SK-N-SH treated with all-trans-retinoic acid at 6 μM for 48 hours (cell line): Measurements from ENCODE around the gene LMF1.

ENCODE experiments used
- ATAC-seq: fragments of 200-7000 bp; cut with Tn5 transposase; 3 replicates; pipeline ENCODE4 v1.9.1; 2020; ENCODE audit warnings: mild to moderate bottlenecking, moderate library complexity
- CSDC2 ChIP-seq: fragments of 250-450 bp; sonication (Bioruptor Pico); IDR thresholded peaks from 2 replicates; pipeline ENCODE4 v1.5.0; 2020; ENCODE audit warnings: mild to moderate bottlenecking, moderate library complexity
- CSRNP3 ChIP-seq: fragments of 250-450 bp; sonication (Bioruptor Pico); IDR thresholded peaks from 2 replicates; pipeline ENCODE4 v1.5.1; 2021; ENCODE audit warnings: mild to moderate bottlenecking, moderate library complexity
- ESRRG ChIP-seq: fragments of 250-450 bp; sonication (Bioruptor Pico); IDR thresholded peaks from 2 replicates; pipeline ENCODE4 v1.6.1; 2021; ENCODE audit warnings: mild to moderate bottlenecking
- GLIS3 ChIP-seq: fragments of 250-450 bp; sonication (Bioruptor Pico); IDR thresholded peaks from 2 replicates; pipeline ENCODE4 v1.5.0; 2020; ENCODE audit warnings: mild to moderate bottlenecking, moderate library complexity
- ISL1 ChIP-seq: fragments of 250-450 bp; sonication (Bioruptor Pico); IDR thresholded peaks from 2 replicates; pipeline ENCODE4 v2.1.2; 2022; ENCODE audit warnings: mild to moderate bottlenecking, moderate library complexity
- OSR1 ChIP-seq: fragments of 250-450 bp; sonication (Bioruptor Pico); IDR thresholded peaks from 2 replicates; pipeline ENCODE4 v1.8.0; 2022; ENCODE audit warnings: moderate library complexity, mild to moderate bottlenecking, inconsistent platforms
- PATZ1 ChIP-seq: fragments of 250-450 bp; sonication (Bioruptor Pico); IDR thresholded peaks from 2 replicates; pipeline ENCODE4 v1.8.0; 2020; ENCODE audit warnings: mild to moderate bottlenecking, moderate library complexity, borderline replicate concordance
- PPARA ChIP-seq: fragments of 250-450 bp; sonication (Bioruptor Pico); IDR thresholded peaks from 2 replicates; pipeline ENCODE4 v1.5.0; 2020; ENCODE audit warnings: mild to moderate bottlenecking, borderline replicate concordance
- RARB ChIP-seq: fragments of 250-450 bp; sonication (Bioruptor Pico); IDR thresholded peaks from 2 replicates; pipeline ENCODE4 v1.8.0; 2021; ENCODE audit warnings: mild to moderate bottlenecking, moderate library complexity
- SNAI2 ChIP-seq: fragments of 250-450 bp; sonication (Bioruptor Pico); IDR thresholded peaks from 2 replicates; pipeline ENCODE4 v1.5.0; 2020; ENCODE audit warnings: mild to moderate bottlenecking, moderate library complexity
- TCF4 ChIP-seq: fragments of 250-450 bp; sonication (Bioruptor Pico); IDR thresholded peaks from 2 replicates; pipeline ENCODE4 v1.8.0; 2021; ENCODE audit warnings: mild to moderate bottlenecking, moderate library complexity, borderline replicate concordance
- ZC3H10 ChIP-seq: fragments of 250-450 bp; sonication (Bioruptor Pico); IDR thresholded peaks from 2 replicates; pipeline ENCODE4 v1.5.1; 2021; ENCODE audit warnings: mild to moderate bottlenecking, moderate library complexity
- ZFP3 ChIP-seq: fragments of 250-450 bp; sonication (Bioruptor Pico); IDR thresholded peaks from 2 replicates; pipeline ENCODE4 v1.5.0; 2020; ENCODE audit warnings: mild to moderate bottlenecking, moderate library complexity
- ZFP30 ChIP-seq: fragments of 450-650 bp; formaldehyde crosslinking; IDR thresholded peaks from 2 replicates; pipeline ENCODE4 v1.5.0; 2022; ENCODE audit warnings: mild to moderate bottlenecking, moderate library complexity
- ZNF70 ChIP-seq: fragments of 450-650 bp; formaldehyde crosslinking; IDR thresholded peaks from 2 replicates; pipeline ENCODE4 v1.5.0; 2020; ENCODE audit warnings: mild to moderate bottlenecking, moderate library complexity
- TF ChIP-seq, protein P1 (sequence below): fragments of 250-450 bp; sonication (Bioruptor Pico); IDR thresholded peaks from 2 replicates; pipeline ENCODE4 v1.5.1; 2020; ENCODE audit warnings: low read depth, mild to moderate bottlenecking, moderate library complexity
- TF ChIP-seq, protein P2 (sequence below): fragments of 250-450 bp; sonication (Bioruptor Pico); IDR thresholded peaks from 2 replicates; pipeline ENCODE4 v1.8.0; 2021; ENCODE audit warnings: low read depth, mild to moderate bottlenecking, moderate library complexity, borderline replicate concordance

Gene LMF1

DNA sequence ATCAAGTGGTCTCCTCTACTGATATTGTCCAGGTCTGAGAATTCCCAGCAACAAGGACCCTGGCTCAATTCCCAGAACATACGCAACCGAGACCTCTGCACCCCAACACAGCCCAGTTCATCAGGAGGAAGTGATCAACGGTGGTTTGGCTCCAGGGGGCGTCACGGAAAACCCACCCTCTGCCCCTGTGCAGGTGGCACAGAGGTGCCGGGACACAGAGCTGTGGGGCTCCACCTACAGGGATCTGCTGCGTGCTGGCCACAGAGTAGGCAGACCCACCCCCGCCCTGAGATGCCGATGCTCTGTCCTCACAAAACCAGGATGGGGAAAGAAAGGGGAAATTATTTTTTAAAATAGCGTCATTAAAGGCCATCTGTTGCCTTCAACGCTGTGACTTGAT, 69.6 kb downstream of the LMF1 start:
- TF ChIP-seq GLIS3 (CRISPR knock-in tag) (no peak), ISL1 (no peak), ZNF70 (no peak), CSRNP3 (no peak), ZFP30 (CRISPR knock-in tag) (no peak), ZFP3 (CRISPR knock-in tag) (no peak)
- TF ChIP-seq, protein P1, sequence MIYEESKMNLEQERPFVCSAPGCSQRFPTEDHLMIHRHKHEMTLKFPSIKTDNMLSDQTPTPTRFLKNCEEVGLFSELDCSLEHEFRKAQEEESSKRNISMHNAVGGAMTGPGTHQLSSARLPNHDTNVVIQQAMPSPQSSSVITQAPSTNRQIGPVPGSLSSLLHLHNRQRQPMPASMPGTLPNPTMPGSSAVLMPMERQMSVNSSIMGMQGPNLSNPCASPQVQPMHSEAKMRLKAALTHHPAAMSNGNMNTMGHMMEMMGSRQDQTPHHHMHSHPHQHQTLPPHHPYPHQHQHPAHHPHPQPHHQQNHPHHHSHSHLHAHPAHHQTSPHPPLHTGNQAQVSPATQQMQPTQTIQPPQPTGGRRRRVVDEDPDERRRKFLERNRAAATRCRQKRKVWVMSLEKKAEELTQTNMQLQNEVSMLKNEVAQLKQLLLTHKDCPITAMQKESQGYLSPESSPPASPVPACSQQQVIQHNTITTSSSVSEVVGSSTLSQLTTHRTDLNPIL (CRISPR knock-in tag), result no peak
- TF ChIP-seq, protein P2, sequence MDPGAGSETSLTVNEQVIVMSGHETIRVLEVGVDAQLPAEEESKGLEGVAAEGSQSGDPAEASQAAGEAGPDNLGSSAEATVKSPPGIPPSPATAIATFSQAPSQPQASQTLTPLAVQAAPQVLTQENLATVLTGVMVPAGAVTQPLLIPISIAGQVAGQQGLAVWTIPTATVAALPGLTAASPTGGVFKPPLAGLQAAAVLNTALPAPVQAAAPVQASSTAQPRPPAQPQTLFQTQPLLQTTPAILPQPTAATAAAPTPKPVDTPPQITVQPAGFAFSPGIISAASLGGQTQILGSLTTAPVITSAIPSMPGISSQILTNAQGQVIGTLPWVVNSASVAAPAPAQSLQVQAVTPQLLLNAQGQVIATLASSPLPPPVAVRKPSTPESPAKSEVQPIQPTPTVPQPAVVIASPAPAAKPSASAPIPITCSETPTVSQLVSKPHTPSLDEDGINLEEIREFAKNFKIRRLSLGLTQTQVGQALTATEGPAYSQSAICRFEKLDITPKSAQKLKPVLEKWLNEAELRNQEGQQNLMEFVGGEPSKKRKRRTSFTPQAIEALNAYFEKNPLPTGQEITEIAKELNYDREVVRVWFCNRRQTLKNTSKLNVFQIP (CRISPR knock-in tag), result no peak
- no peak for ATAC-seq

- no peak for ATAC-seq
- no peak for TF ChIP-seq CSDC2 (CRISPR knock-in tag)
- TF ChIP-seq, protein P1 (CRISPR knock-in tag), result no peak
- TF ChIP-seq ZC3H10, result no peak
- no peak for TF ChIP-seq SNAI2 (CRISPR knock-in tag)
- no peak for TF ChIP-seq ZFP30 (CRISPR knock-in tag)
Observed at GRCh38 chr16:900211-900610, 70.6 kb downstream of the LMF1 start.

GRCh38 chr16:899683-900060, 71.1 kb downstream of the LMF1 start:
- TF ChIP-seq, protein P1 (CRISPR knock-in tag), result no peak
- no peak for TF ChIP-seq TCF4 (CRISPR knock-in tag)
- no peak for TF ChIP-seq GLIS3 (CRISPR knock-in tag)
- TF ChIP-seq CSRNP3, result no peak
- TF ChIP-seq RARB (CRISPR knock-in tag), result no peak
- no peak for TF ChIP-seq CSDC2 (CRISPR knock-in tag)
- TF ChIP-seq OSR1, result no peak
- no peak for TF ChIP-seq ISL1
- no peak for TF ChIP-seq PATZ1 (CRISPR knock-in tag)
- TF ChIP-seq PPARA (CRISPR knock-in tag), result no peak
- TF ChIP-seq ESRRG (CRISPR knock-in tag), result no peak
- ATAC-seq, result no peak
